Left colon (tissue), 2 donors: ENCODE data around the gene EFHD1. TPM values are rescaled to one million over a fixed set of nuclear protein-coding genes. Genes with fewer than 3 reads are reported as not detected.

Experiments
- ATAC-seq: fragments of 200-7000 bp; cut with Tn5 transposase; one replicate; pipeline ENCODE4 v1.9.1; 2020; ENCODE audit warnings: mild to moderate bottlenecking, moderate library complexity
- DNase-seq, 2 donors: peaks; one replicate each; pipeline ENCODE4 v3.0.0-alpha.2; 2020
- intact Hi-C, 2 donors: fragments of 100-400 bp; cut with DNase I in 1 of 2; cut with micrococcal nuclease in 1 of 2; formaldehyde crosslinking; loops; one replicate each; pipeline versions ENCODE4 v1.11.2 to v1.14.0; 2022; cut with DNase I, micrococcal nuclease
- long read RNA-seq: library from polyadenylated mRNA; unstranded; transcript quantifications from one replicate; pipeline ENCODE4 v2.0.0, GENCODE V29; 2021
- total RNA-seq, 2 donors: library from RNA; stranded (reverse); fragmentation: NEBNext Ultra II Directional; extraction: Animal tissue kit (Norgen Biotek cat#: 25700); gene quantifications; one replicate each; pipeline ENCODE4 v1.2.1, GENCODE V29; 2021
- donor health status: DM: no; HTN: no; CAD: no.
- donor health status: DM: yes; HTN: yes; CAD: no.

EFHD1 gene, protein sequence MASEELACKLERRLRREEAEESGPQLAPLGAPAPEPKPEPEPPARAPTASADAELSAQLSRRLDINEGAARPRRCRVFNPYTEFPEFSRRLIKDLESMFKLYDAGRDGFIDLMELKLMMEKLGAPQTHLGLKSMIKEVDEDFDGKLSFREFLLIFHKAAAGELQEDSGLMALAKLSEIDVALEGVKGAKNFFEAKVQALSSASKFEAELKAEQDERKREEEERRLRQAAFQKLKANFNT
- 1 to 10 TPM; 2.7 TPM for total RNA-seq
- long read RNA-seq, partial matches to known transcripts: 0 of 1 reads
- long read RNA-seq, other reads (novel, unspliced or antisense): 0 of 1 reads

DNA sequence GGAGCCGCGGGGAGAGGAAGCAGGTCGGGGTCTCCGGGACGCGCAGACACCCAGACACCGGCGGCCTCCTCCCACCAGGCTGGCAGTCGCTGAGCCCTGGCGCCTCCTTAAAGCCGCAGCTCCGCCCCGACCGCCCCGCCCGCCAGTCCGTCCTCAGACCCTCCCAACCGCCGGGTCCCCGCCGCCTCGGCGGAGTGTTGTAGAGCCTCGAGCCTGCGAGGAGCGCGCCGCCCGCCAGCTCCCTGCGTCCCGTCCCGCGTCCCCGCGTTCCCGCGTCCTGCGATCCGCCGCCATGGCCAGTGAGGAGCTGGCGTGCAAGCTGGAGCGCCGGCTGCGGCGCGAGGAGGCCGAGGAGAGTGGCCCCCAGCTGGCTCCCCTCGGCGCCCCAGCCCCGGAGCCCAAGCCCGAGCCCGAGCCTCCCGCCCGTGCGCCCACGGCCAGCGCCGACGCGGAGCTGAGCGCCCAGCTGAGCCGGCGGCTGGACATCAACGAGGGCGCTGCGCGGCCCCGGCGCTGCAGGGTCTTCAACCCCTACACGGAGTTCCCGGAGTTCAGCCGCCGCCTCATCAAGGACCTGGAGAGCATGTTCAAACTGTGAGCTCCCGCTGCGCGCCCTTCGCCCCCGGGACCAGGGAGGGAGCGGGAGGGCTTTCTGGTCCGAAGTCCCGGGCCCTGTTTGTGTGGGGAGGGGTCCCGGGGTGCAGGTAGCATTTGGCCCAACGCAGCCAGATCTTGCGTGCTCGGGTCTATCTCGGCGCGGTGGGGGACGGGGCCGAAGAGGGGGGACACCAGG lies at the start of gene EFHD1:
EFHD1 (plus strand) TSS at position 192 of the 793 bp plus-strand sequence; CDS start at position 293, 101 bp downstream.
- DNase-seq: peak; percentile 55 to 74
- peak; percentile 95 for ATAC-seq
- intact Hi-C loops: no loop called here

DNA sequence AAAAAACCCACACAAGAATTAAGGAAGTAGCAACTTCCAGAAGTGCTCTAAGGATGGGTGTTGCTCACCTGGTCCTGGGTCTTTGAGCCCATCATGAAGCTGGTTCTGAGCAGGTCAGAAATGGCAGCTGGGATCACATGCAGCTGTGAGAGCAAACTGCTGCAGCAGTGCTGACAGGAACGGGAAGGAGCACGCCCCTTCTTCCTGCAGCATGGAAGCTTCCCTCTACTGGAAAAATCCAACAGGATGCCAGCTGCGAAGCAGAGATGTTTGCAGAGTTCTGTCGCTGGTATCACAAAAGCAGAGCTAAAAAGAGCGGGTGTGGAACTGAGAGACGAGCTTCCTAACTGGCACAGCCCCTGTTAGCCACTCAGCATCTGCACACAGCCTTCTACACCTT lies 49.2 kb upstream of the EFHD1 start:
- intact Hi-C loops: no loop called here
- DNase-seq: no peak
- no peak for ATAC-seq

DNA sequence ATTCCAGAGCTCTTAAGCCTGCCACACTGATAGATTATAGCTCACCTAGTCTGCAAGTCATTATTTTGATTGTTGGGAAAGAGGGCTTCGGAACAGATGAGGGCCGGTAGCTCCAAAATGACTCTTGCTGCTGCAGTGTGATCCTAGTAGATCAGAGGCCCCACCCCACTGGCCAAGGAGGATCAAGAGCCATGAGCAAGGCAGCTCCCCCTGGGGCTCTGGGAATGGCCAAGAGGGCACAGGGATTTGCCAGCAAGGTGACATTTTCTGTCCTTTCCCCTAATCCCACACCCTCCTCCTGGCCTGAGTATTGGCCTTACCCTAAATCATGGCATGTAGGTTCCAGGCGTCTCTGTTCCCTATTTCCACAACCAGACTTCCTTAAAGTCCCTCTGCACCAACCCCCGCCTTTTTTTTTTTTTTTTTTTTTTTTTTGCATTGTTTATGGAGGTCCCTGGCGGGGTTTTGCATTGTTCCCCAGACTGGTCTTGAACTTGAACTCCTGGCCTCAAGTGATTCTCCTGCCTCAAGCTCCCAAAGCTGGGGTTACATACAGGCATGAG lies 46.4 kb upstream of the EFHD1 start:
- no peak for DNase-seq
- ATAC-seq: no peak
- intact Hi-C loops: no loop called here

DNA sequence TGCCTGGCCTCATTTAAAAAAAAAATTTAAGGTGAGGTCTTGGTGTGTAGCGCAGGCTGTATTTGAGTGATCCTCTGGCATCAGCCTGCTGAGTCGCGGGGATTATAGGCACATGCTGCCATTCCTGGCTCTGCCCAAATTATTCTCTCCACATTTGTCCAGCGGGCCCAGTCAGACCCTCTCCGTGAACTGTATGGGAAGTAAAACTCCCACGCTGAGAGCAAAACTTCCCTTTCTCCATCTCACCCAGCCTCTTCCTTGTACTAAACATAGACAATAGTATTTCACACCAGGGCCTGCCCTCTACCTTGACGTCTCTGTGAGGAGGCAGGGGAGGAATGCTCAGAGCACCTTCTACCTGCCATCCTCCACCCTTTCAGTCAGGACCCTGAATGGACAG lies 45.9 kb upstream of the EFHD1 start:
- intact Hi-C loops: no loop called here
- no peak for DNase-seq
- ATAC-seq: no peak

DNA sequence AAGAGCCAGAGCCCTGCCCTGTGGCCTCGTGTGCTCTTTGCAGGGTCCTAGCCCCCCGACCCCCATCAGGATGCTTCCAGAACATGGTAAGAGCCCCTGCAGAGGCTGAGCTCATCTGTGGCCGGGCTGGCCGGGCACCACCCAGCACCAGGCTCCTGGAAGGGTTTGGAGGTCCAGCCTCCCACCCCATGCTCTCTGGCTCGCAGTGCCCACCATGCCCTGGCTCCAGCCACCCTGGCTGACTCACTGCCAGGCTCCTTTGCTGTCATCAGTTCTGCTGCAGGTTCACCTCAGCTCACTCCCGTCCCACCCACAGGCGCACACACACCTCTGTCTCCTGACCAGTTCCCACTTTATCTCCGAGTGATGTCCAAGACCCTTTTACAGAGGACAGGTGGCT lies 45.4 kb upstream of the EFHD1 start:
- intact Hi-C loops: no loop called here
- no peak for DNase-seq
- ATAC-seq: no peak

DNA sequence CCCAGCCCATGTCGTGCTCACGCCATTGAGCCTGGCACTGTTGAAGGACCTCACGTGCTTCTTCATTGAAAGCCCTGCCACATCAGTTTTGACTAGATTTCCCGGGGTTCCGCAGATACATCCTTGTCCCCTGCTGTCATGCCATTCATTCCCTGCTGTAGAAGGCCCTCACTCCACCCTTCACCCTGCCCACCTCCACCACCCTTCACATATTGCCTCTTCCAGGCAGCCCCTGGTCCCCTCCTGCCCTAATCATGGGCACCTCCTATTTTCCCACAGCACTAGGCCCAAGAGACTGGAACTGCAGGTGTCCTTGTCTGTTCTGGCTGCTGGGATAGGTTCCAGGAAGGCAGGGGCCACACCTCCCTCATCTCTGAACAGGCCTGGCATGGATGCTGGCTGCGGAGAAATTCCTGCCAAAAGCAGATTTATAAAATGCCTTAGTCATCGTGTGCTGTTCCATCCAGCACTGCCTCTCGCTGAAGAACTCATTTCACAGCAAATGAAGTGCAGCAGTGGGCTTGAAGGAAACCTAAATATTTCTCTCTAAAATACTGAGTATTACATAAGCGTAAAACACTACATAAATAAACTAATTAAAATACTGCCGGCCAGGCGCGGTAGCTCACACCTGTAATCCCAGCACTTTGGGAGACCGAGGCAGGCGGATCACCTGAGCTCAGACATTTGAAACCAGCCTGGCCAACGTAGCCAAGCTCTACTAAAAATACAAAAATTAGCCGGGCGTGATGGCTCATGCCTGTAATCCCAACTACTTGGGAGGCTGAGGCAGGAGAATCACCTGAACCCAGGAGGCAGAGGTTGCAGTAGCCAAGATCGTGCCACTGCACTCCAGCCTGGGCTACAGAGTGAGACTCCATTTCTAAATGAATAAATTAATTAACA lies 44.5 kb upstream of the EFHD1 start:
- peak; percentile 70 for ATAC-seq
- DNase-seq: peak; percentile 65 to 88
- intact Hi-C loops: no loop called here

DNA sequence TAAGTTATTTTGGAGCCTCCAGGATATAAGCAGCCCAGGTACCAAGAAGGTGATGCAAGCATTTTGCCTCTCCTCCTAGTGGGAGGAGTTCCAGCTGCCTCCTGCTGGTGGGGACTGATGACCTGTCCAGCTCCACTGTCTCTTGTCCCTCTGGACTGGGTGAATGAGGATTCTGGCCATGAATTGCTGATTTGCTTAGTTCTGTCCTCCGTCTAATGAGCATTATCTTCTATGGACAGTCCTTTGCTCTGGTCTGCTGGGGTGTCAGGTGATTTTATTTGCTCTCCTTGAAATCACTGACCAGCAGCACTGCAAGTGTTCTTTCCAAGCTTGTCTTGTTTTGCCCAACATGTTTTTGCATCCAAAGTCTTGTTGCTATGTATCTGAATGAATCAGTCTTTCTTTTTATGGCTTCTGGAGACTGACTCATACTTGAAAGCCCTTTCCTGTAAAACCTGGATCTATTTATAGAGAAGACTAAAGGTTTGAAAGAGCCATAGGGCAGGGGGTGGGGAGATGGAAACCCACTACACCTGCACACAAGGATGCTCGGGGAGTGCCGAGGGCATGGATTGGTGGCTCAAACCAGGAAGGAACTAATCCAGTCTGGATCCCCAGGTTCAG lies 40.5 kb upstream of the EFHD1 start:
- intact Hi-C loops: no loop called here
- ATAC-seq (peak; percentile 80), DNase-seq (peak; percentile 55 to 87)

DNA sequence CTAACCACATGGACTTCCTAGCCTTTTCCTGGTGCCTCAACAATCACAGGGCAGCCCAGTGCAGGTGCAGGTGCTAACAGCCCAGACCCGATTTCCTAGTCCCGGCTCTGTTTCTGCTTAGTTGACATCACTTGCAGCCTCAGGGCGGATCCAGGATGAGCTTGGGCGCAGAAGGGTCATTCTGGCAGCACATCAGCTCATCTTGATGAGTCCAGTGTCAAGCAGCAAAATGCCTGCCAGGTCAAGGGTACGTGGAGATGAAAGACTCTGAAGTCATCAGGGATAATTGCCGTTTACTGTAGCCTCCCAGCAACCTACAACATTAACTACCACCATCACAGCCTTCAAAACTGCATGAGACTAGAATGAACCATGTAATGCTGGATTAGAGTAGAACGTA lies 39.4 kb upstream of the EFHD1 start:
- intact Hi-C loops: no loop called here
- DNase-seq: no peak

DNA sequence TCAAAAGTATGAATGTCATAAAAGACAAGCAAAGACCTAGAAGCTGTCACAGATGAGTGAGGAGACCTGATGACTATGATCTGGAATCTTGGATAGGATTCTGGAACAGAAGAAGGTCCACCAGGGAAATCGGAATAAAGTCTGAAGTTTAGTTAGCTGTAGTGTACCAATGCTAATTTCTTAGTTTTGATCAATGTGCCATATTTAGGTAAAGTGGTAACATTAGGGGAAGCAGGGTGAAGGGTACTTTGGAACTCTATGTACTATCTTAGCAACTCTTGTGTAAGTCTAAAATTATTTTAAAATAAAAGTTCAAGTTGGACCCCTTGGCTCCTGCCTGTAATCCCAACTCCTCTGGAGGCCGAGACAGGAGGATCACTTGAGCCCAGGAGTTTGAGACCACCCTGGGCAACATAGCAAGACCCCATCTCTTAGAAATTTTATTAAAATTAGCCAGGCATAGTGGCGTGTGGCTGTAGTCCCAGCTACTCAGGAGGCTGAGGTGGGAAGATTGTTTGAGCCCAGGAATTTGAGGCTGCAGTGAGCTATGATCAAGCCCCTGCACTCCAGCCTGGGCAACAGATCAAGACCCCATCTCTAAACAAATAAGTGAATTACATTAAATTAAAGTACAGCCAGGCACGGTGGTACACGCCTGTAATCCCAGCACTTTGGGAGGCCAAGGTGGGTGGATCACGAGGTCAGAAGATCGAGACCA lies 35.9 kb upstream of the EFHD1 start:
- no peak for DNase-seq
- intact Hi-C loops: no loop called here
- no peak for ATAC-seq

More for the DNA sequence above, 39.4 kb upstream of the EFHD1 start:
- ATAC-seq: peak; percentile 10

DNA sequence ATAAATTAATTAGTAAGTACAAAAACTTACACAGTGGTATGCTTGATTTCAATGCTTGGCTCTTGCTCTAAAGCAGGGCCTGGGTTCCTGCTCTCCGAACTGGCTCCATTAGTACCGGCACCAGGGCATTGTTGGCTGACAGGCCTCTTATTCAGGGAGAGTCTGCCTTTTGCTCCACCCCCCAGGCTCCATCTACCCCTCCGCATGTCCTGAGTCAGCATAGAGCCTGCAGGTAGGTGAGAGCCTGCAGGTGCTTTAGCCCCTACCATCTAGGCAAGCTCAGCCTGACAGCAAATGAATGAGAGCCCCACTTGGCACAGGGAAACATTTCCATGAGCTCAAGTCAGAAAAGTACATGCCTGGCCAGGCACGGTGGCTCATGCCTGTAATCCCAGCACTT lies 35.1 kb upstream of the EFHD1 start:
- DNase-seq (no peak), ATAC-seq (no peak)
- intact Hi-C loops: no loop called here

DNA sequence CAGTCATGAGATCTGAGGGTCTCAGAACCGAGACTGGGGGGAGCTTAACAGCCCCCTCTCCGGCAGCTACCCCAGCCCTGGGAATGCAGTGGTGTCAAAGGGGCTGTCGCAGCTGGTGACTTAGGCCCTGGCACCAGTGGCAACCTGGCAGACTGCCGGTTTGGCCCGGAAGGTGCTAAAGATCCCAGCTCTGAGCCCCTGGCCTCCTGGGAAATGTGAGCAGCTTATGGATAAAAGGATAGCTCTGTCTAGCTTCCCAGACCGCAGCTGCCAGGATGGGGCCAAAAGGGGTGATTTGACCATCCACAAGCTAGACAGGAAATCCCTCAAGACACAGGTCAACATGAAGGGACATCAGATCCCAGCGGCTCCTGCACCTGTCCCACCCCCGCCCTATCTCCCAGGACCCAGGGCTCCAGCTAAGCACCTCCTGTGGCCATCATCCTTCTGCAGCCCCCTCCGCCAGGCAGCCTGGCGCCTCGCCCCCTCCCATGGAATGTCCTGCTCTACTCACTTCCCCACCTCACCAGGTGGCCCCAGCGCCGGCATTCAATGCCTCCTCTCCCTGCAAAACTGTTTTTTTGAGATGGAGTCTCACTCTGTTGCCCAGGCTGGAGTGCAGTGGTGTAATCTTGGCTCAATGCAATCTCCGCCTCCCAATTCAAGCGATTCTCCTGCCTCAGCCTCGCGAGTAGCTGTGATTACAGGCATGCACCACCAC lies 33.2 kb upstream of the EFHD1 start:
- DNase-seq: no peak
- ATAC-seq: no peak
- intact Hi-C loops: no loop called here

DNA sequence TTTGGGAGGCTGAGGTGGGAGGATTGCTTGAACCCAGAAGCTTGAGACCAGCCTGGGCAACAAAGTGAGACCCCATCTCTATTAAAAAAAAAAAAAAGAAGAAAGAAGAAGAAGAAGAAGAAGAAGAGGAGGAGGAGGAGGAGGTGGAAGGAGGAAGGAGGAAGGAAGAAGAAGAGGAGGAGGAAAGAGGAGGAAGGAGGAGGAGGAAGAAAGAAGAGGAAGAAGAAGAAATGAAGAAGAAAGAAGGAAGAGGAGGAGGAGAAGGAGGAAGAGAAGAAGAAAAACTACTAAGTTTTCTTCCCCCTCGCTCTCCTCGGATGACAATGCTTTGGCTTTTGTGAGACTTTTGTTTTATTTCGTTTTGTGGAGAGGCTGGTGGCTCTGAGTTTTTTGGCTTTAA lies 30.1 kb upstream of the EFHD1 start:
- intact Hi-C loops: no loop called here
- DNase-seq (no peak), ATAC-seq (no peak)

DNA sequence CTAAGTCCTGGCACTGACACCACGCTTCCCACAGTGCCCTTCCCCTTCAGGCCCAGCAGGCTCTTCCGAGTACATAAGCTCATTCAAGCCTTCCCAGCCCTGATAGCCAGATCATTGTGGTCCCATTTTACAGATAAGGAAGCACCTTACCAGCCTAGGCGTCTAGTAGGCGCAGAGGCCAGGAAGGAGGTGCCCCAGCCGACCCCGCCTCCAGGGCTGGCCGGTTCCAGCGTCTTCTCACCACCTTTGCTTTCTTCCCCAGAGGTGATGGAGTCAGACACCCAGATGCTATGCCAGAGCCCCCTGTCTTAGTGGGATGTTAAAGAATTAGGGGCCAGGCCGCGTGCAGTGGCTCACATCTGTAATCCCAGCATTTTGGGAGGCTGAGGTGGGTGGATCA lies 28.9 kb upstream of the EFHD1 start:
- no peak for ATAC-seq
- no peak for DNase-seq
- intact Hi-C loops: no loop called here

DNA sequence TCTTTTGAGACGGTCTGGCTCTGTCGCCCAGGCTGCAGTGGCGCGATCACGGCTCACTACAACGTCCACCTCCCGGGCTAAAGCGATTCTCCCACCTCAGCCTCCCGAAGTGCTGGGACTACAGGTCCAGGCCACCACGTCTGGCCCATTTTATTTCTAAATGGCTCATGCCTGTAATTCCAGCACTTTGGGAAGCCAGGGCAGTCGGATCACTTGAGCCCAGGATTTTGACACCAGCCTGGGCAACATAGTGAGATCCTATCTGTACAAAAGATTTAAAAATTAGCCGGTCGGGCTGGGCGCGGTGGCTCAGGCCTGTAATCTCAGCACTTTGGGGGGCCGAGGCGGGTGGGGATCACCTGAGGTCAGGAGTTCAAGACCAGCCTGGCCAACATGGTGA lies 26.4 kb upstream of the EFHD1 start:
- intact Hi-C loops: no loop called here
- no peak for DNase-seq
- no peak for ATAC-seq

DNA sequence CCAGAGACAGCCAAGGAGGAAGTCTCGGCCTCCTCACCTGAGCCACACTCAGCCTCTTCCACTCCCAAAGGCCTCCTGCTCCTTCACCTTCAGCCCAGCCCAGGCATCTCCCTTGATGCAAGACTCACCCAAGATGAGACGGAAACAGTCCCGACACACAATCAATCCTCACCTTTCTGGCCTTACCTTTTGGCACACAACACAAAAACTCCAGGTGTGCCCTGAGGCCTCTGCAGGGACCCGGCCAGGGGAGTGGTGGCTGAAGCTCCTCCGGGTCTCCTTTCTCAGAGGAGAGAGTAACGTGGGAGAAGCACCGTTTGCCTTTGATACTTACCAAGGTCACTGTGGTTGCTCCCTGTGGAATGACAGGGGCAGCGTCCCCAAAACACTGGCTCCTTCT lies 23.8 kb upstream of the EFHD1 start:
- ATAC-seq: no peak
- DNase-seq: no peak
- intact Hi-C loops: no loop called here

DNA sequence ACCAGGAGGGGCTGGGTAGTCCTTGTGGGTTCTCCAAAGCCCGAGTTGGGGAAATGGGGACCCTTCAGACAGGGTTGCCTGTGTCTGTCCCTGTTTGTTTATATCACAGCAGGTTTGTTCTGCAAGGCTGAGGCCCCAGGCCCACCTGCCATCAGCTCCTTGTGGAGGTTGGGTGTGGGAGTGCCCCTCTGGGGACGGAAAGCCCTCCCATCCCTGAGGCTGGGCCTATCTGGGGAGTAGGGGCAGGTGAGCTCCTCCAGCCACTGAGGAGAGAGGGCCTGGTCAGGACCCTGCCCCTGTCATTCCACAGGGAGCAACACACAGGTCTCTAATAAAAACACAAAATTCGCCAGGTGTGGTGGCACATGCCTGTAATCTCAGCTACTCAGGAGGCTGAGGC lies 23.3 kb upstream of the EFHD1 start:
- no peak for DNase-seq
- ATAC-seq: no peak
- intact Hi-C loops: no loop called here

DNA sequence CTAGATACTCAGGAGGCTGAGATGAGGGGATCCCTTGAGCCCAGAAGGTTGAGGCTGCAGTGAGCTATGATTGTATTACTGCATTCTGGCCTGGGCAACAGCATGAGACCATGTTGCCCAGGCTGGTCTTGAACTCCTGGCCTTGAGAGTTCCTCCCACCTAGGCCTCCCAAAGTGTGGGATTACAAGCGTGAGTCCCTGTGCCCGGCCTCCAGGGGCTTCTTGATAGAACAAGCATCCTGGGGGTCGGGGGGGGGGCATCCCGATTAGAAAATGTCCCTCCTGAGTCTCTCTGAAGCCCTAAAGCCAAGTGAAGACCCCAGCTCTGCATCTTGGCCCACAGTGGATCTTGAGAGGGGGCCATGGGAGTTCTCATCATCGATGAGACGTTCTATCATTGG lies 22.3 kb upstream of the EFHD1 start:
- DNase-seq: no peak
- no peak for ATAC-seq
- intact Hi-C loops: no loop called here
